HAP-1 (cell line): ENCODE results near the gene MAP3K9.

Experiments used
- DNase-seq, 2 experiments: peaks; one replicate each; pipeline ENCODE4 v3.0.0-alpha.2; 2016 to 2020; ENCODE audit warnings: low spot score in 2 of 2
- H3K27me3 ChIP-seq: fragments of 250-450 bp; sonication (Bioruptor Pico); 2 replicates; pipeline ENCODE4 v1.5.1; 2020; ENCODE audit warnings: low read depth, mild to moderate bottlenecking, moderate library complexity
- H3K36me3 ChIP-seq: fragments of 250-450 bp; sonication (Bioruptor Pico); replicated peaks from 2 replicates; pipeline ENCODE4 v1.5.1; 2020; ENCODE audit warnings: mild to moderate bottlenecking
- H3K4me1 ChIP-seq: fragments of 250-450 bp; sonication (Bioruptor Pico); 2 replicates; pipeline ENCODE4 v1.5.1; 2020; ENCODE audit warnings: mild to moderate bottlenecking
- H3K4me3 ChIP-seq: fragments of 250-450 bp; sonication (Bioruptor Pico); 2 replicates; pipeline ENCODE4 v1.5.1; 2020; ENCODE audit warnings: mild to moderate bottlenecking, moderate library complexity
- H3K9me3 ChIP-seq: fragments of 250-450 bp; sonication (Bioruptor Pico); 2 replicates; pipeline ENCODE4 v1.5.1; 2020; ENCODE audit warnings: mild to moderate bottlenecking, moderate library complexity
- in situ Hi-C: fragments of 300-500 bp; cut with MboI; formaldehyde crosslinking; loops from 3 replicates; pipeline ENCODE4 v1.14.3; 2020; ENCODE audit warnings: low sequenced_read_pairs, inconsistent platforms, mixed read lengths

The MAP3K9 gene

DNA sequence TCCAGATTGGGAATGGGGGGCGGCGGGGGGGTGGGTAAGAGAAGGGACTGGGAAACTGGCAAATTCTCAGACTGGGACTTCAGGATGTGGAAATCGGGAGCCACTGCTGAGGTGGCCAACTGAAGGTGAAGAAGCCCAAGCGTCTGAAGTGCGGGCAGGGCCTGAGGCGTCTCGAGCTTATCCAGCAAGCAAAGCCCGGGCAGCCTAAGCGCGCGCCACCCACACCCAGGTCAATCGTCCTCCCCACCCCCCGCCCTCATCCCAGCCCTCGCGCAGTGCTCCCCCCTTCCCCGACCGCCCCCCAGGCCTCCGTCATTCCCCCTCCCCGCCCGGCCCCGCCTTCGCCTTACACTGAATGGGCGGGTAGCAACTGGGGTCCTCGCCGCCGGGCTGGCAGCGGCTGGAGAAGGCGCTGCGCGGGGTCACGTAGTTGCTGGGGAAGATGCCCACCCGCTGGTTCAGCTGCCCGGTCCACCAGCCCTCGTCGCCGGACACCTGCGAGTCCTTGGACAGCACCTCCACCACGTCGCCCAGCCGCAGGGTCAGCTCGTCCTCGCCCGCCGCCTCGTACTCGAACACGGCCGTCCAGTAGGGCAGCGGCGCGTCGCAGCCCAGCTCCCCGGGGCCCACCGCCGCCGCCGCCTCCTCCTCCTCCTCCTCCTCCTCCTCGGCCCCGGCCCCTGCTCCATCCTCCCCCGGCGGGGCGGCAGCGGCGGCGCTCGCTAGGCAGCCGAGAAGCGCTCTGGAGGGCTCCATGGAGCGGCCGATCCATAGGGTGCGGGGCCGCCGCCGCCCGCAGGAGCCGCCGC lies 693 bp downstream of the MAP3K9 start:
- Histone ChIP-seq H3K4me3 (peak overlapping the region; percentile 59), H3K27me3 (no peaks in the 10 kb centered on the region), H3K9me3 (no peaks in the 10 kb centered on the region), H3K36me3 (no peaks in the 10 kb centered on the region), H3K4me1 (peaks cover 12% of the 10 kb centered on the region; the same call in 1 of the 2 replicates)
- DNase-seq = peak; percentile 19 to 65
- in situ Hi-C loops = no loop called here

DNA sequence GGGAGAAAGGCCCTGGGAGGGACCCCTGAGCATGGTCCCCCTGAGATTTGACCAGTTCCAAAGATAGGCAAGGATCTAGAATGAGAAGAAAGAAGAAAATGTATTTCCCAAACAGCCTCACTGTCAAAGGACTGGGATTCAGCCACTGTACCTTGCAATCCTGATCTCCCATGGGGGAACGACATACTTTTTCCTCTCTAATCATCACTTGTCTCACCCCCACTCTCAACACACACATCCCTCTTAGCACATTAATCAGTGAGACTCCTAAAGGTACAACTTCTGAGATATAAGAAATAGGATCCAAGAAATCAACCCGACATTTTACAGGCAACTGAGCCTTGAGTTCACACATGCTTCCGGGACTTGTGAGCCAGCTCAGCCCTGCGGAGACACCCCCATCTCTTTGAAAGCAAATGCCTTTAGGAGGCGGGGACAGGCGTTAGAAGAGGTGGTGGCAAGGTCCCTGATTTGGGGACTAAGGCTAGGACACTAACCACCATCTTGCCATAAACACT lies 1.4 kb downstream of the MAP3K9 start:
- H3K9me3 ChIP-seq = no peaks in the 10 kb centered on the region
- peak; percentile 35 to 67 for DNase-seq
- H3K27me3 ChIP-seq = no peaks in the 10 kb centered on the region
- in situ Hi-C loops = no loop called here
- H3K36me3 ChIP-seq = no peaks in the 10 kb centered on the region
- peaks cover 12% of the 10 kb centered on the region; the same call in 1 of the 2 replicates for H3K4me1 ChIP-seq
- H3K4me3 ChIP-seq = peak overlapping the region; percentile 59

DNA sequence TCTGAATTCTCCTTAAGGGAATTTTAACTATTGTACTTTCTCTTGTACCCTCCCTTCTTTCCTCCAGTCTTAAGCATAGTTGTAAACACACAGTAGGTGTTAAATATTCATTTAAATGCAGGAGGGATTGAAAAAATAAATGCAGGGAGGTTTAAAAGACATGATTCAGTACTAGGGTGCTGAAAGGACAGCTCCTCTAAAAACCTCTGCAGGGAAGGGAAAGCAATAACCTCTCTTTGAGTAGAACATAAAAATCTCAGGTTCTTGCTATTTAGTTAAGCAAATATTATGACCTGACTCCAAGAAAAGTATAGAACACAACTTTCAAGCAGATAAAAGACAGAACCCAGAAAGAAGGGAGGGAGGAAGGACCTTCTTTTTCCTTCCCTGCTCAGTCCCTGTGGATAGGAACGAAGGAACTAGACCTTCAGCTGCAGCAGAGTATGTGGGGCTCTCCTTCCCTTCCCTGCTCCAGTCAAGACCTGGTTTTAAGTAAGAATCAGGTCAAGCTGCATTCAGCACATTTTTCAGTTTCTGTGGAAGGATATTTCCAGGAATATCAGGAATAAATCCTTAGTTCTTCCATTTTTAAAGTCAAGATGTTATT lies 4.7 kb downstream of the MAP3K9 start:
- no peak overlapping the region for H3K4me3 ChIP-seq
- H3K27me3 ChIP-seq = no peaks in the 10 kb centered on the region
- H3K4me1 ChIP-seq = no peaks in the 10 kb centered on the region
- no peaks in the 10 kb centered on the region for H3K9me3 ChIP-seq
- H3K36me3 ChIP-seq = peaks cover 11% of the 10 kb centered on the region
- no peak for DNase-seq
- in situ Hi-C loops = no loop called here

DNA sequence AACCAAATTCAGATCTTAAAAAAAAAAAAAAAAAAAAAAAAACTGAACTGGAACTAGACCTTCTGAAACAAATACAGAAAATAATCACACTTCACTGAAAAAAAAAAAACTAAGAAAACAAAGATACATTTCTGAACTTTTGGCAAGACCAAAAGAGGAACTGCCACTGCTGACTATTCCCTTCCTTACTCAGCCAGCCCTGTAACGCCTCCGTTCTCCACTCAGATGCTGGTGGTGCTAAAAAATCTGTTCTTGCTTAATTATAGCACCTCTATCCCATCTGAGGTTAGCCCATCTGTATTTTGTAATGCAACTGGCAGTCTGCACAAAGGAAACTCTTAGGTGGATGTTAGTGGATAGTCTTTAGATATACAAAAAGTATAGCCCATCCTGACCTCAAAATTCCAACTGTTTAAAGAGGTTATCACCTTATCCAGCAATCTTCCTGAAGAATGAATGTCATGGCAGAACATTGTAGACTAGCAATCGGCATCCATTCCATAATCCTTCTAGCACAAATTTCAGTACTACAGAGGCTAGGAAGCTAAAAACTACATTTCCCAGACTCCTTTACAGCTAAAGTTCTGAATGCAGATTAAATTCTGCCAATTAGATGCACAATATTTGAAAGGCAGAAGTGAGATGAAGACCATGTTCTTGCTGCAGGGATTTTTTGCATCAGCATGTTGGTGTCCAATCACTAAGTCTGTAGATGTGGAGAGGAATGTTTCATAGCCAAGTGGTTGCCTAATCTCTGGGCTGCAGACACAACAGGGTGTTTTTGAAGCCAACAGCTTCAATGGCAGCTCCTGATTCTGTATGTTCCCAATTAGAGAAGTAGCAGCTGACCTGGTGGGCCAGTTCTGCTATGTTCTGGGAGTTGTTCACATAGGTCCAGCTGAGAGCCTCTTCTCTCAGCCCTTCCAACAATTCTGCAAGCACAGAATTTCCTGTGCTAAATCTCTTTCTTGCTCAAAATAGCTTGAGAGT lies 5.7 kb downstream of the MAP3K9 start:
- Histone ChIP-seq H3K27me3 (no peaks in the 10 kb centered on the region), H3K9me3 (no peaks in the 10 kb centered on the region), H3K4me1 (no peaks in the 10 kb centered on the region), H3K4me3 (no peak overlapping the region), H3K36me3 (peaks cover 11% of the 10 kb centered on the region)
- in situ Hi-C loops = no loop called here
- no peak for DNase-seq

DNA sequence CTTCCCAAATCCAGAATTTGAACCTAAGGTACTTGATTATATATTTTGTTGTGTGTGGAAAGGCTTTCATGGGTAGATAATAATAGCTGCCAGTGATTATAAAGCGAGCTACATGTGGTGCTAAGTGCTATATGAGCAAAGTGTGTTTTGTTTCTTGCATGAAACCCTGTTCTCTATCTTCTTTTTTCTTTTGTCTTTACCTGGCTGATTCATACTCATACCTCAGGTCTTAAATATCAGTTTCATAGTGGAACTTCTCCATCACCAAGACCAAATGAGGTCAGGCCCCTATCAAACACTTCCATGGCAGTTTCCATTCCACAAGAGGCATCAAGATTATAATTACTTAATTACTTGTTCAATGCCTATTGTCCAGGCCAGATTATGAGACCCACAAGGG lies 6.9 kb downstream of the MAP3K9 start:
- Histone ChIP-seq H3K9me3 (no peaks in the 10 kb centered on the region), H3K36me3 (peaks cover 15% of the 10 kb centered on the region), H3K27me3 (no peaks in the 10 kb centered on the region), H3K4me1 (no peaks in the 10 kb centered on the region), H3K4me3 (no peak overlapping the region)
- in situ Hi-C loops = no loop called here
- DNase-seq = no peak

DNA sequence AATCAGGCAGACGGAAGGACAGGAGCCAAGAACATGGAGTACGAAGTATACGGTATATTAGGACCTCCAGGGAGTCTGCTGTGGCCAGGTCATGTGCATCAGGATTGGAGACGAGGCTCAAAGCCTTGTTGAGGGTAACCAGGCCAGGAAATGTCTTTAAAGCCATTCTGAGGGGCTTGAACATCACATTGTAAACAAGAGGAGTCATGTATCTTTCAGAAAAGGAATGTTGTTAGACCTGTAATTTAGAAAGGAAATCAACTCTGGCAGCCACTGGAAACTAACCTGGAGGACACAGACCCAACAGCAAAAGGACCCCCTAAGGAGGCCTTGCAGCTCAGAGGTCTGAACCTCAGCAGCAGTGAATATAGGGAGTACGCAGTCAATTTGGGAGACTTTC lies 7.5 kb downstream of the MAP3K9 start:
- H3K4me1 ChIP-seq = no peaks in the 10 kb centered on the region
- H3K9me3 ChIP-seq = no peaks in the 10 kb centered on the region
- in situ Hi-C loops = no loop called here
- peaks cover 15% of the 10 kb centered on the region for H3K36me3 ChIP-seq
- H3K4me3 ChIP-seq = no peak overlapping the region
- DNase-seq = no peak
- no peaks in the 10 kb centered on the region for H3K27me3 ChIP-seq

DNA sequence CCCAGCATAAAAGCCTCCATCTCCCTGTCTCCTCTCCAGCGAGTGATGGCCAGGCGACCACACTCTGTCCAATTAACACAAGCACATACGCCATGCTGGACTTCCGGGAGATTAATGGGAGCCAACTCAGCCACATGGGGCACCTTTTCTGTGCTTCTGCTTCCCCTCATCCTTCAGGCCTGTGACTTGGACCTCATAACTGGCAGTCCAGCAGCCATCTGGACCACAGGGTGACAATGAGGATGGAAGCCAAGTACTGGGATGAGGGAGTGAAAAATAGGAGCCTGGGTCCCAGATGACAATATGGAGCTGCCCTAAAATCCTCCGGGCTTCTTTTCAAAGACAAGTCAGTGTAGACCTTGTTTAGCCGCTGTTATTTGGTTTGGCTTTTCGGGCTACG lies 12.8 kb downstream of the MAP3K9 start:
- H3K9me3 ChIP-seq = no peaks in the 10 kb centered on the region
- H3K36me3 ChIP-seq = peaks cover 15% of the 10 kb centered on the region
- H3K4me3 ChIP-seq = no peak overlapping the region
- H3K4me1 ChIP-seq = no peaks in the 10 kb centered on the region
- H3K27me3 ChIP-seq = no peaks in the 10 kb centered on the region
- DNase-seq = no peak
- in situ Hi-C loops = no loop called here

DNA sequence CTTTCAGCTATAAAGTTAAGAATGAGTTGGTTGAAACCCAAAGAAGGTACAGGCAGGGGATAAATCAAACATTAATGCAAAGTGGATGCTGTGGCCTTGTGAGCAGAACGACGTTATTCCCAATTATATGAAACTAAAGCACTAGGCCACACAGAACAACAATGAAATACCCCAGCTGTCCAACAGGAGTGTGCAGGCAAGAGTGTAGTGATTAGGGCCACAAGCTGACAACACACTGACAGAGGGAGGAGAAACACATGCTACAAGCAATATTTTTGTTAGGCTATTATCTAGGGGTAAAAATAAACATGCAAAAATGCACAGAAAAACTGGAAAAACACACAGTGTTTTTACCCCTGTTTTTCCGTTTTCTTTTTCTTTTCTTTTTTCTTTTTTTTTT lies 15.0 kb downstream of the MAP3K9 start:
- Histone ChIP-seq H3K27me3 (no peaks in the 10 kb centered on the region), H3K4me1 (no peaks in the 10 kb centered on the region), H3K4me3 (no peak overlapping the region), H3K9me3 (no peaks in the 10 kb centered on the region), H3K36me3 (peaks cover 5% of the 10 kb centered on the region)
- no peak for DNase-seq
- in situ Hi-C loops = no loop called here

DNA sequence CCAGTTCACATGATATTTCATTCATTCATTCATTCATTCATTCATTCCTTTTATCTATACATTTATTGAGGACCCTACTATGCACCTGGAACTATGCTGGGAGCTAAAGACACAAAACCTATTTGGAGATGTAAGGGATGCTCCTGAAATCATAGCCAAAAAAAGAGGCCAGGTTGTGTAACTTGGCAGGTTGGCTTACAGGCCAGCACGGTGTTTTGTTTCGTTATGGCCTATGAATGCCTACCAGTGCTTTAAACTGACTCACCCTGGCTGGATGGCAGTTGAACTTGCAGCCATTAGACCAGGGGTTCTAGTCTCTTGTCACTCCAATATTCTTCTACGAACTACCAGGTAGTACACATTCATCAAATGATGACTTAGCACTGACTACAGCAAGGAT lies 15.7 kb downstream of the MAP3K9 start:
- Histone ChIP-seq H3K4me3 (no peak overlapping the region), H3K9me3 (no peaks in the 10 kb centered on the region), H3K4me1 (no peaks in the 10 kb centered on the region), H3K27me3 (no peaks in the 10 kb centered on the region), H3K36me3 (peaks cover 5% of the 10 kb centered on the region)
- no peak for DNase-seq
- in situ Hi-C loops = no loop called here

DNA sequence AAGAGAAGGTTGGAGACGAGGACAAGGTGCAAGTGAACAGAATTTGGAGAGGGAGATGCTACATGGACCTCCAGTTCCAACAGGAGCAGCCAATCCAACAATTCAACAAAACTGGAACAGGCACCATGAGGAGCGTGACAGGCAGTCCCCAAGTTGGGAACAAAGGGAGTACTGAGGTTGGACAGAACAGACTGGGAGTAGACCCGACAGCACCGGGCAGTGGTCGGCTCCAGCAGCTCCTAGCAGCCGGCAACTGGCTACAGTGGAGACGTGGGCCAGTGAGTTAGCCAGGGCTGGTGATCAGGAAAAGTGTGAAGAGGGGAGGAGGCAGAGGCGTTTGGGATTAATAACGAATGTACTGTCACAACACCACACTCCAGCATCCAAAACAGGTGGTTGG lies 16.4 kb downstream of the MAP3K9 start:
- in situ Hi-C loops = no loop called here
- DNase-seq = no peak
- H3K9me3 ChIP-seq = no peaks in the 10 kb centered on the region
- no peaks in the 10 kb centered on the region for H3K4me1 ChIP-seq
- H3K4me3 ChIP-seq = no peak overlapping the region
- no peaks in the 10 kb centered on the region for H3K27me3 ChIP-seq
- H3K36me3 ChIP-seq = peaks cover 4% of the 10 kb centered on the region

DNA sequence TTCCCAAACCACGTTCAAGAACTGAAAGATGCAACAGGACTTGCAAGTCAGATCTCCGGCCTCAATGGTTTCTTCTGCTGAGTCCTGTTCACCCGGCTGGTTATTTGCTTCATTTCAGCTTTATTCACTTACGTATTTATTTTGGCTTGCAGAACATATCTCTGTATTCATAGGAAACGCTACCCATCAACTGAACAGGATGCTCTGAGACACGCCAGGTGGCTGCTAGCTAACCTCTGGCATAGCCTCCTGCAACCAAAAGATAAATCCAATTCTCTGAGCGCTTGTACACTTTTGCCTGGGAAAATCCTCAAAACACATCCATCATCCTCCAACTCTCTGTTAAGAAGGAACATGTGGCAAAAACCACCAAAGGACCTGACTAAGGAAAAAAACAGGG lies 17.3 kb downstream of the MAP3K9 start:
- no peaks in the 10 kb centered on the region for H3K27me3 ChIP-seq
- H3K9me3 ChIP-seq = no peaks in the 10 kb centered on the region
- no peaks in the 10 kb centered on the region for H3K36me3 ChIP-seq
- no peaks in the 10 kb centered on the region for H3K4me1 ChIP-seq
- no peak overlapping the region for H3K4me3 ChIP-seq
- in situ Hi-C loops = no loop called here
- no peak for DNase-seq

DNA sequence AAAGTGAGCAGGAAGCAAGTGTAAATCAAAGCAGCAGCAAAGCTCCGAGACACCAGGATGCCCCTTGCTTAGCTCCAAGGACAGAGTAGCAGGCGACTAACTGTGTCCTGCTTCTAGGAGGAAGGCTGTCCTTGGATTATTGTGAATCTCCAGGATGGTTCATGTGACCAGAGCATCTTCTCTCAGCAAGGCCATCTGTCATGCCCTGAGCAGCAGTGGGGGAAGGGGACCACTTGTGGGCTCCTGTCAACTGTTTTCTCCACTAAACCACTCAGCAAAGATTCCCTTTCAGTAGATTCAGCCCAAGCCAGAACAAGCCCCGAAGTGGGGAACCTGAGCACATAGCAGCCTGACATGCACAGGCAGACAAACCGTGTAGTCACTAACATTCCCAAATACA lies 19.4 kb downstream of the MAP3K9 start:
- no peak overlapping the region for H3K4me3 ChIP-seq
- in situ Hi-C loops = no loop called here
- H3K36me3 ChIP-seq = no peaks in the 10 kb centered on the region
- no peaks in the 10 kb centered on the region for H3K4me1 ChIP-seq
- H3K27me3 ChIP-seq = no peaks in the 10 kb centered on the region
- no peaks in the 10 kb centered on the region for H3K9me3 ChIP-seq
- DNase-seq = no peak

DNA sequence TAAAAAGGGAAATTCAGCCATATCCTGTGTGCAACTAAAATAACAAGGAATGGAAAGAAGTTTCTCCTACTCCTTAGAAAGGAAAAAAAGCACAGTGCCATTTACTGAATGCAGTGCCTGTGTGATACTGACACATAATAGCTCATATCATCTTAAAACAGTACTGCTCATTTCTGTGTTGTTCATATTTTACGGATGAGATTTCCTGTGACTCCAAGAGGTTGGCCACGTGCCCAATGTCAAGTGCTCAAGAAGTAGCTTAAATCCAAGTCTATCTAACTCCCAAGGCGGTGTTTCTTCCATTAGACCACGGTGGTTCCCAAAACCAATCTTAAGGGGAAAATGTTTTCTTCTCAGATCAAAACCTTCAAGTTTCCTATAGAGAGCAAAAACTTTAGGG lies 20.0 kb downstream of the MAP3K9 start:
- Histone ChIP-seq H3K4me3 (no peak overlapping the region), H3K27me3 (no peaks in the 10 kb centered on the region), H3K36me3 (no peaks in the 10 kb centered on the region), H3K9me3 (no peaks in the 10 kb centered on the region), H3K4me1 (no peaks in the 10 kb centered on the region)
- in situ Hi-C loops = no loop called here
- no peak for DNase-seq
